HG02981 (cell line): Measurements from ENCODE around the gene MTFR2.

Source experiments
- ATAC-seq: cut with Tn5 transposase; IDR thresholded peaks from one replicate; pipeline ENCODE4 v1.9.1; 2021; ENCODE audit warnings: mild to moderate bottlenecking, moderate library complexity; ENCODE audit not compliant: unreplicated experiment

Gene MTFR2

DNA sequence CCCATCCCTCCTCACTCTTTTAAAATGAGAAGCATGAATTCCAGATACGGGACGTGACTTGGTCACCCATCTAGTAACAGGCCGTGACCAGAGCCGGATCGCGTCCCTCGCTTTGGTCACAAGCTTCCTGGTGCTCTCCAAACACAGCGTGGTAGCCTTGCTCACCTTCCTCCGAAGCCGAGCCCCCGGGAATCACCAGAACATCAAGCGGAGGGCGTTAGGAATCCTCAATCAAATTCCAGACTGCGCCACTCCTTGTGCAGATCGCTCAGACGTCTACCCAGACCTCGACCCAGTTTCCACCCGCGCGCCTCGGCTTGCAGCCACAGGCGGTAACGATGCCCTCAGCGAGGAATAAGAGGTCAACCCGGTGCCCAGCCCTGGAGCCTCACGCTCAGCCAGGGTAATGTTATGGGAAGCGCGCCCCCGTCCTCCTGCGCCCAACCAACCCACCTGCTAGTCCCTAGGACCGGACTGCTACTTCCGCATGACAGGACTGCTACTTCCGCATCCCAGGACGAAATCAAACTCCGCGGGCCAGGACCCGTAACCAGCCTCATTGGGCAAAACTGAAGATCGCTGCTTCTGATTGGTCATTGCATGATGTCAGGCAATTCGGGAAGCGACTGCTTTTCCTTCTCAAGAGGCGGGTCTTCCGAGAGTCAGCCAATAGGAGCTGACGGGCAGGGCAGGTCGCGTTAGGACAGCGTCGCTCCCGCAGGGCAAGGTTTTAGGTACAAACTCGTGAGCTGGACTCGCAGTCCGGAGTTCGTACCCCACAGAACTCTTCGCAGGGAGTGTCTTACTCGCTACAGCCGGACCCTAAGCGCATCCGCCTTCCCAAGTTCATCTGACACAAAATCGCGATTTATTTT is at the start of gene MTFR2:
TSS of gene MTFR2 (minus strand) at position 501 of the 875 bp plus-strand sequence. CDS start 1,212 bp downstream, outside the sequence.
- ATAC-seq = peak; percentile 98

DNA sequence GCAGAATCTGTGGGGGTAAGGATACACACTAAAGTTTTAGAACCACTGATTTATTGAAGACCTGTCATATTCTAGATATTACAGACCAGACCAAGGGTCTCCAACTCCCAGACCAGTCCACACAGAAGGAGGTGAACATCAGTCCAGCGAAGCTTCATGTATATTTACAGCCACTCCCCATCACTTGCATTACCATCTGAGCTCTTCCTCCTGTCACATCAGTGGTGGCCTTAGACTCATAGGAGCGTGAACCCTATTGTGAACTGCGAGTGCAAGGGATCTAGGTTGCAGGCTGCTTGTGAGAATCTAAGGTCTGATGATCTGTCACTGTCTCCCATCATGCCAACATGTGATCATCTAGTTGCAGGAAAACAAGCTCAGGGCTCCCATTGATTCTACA is 44.5 kb upstream of the MTFR2 start:
- no peak for ATAC-seq

DNA sequence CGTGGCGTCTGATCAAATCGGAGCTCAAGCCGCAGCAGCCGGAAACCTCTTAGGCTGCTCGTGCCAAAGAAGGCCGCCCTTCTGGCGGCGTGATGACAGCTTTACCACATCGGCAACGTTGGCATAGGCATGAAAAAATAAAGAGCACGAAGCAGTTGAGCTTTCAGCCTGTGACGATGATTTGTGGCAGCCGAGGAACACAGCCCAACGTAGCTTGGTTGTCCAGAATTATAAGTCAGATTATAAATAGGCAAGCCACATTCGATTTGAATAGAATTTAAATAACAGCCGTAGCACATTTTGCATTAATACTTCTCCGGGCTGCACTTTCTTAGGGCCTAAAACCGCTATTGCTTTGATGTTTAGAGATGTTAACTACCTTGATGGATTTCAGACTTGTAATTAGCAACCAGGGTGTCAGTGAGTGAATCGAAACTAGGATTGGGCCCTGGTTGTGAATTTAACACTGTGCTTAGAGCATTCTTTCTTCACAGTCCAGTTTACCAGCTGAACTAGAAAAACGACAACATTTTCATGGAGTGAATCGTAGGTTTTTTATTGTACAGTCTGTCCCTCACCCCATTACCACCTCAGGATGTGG is 40.4 kb upstream of the MTFR2 start:
- ATAC-seq = peak; percentile 25

DNA sequence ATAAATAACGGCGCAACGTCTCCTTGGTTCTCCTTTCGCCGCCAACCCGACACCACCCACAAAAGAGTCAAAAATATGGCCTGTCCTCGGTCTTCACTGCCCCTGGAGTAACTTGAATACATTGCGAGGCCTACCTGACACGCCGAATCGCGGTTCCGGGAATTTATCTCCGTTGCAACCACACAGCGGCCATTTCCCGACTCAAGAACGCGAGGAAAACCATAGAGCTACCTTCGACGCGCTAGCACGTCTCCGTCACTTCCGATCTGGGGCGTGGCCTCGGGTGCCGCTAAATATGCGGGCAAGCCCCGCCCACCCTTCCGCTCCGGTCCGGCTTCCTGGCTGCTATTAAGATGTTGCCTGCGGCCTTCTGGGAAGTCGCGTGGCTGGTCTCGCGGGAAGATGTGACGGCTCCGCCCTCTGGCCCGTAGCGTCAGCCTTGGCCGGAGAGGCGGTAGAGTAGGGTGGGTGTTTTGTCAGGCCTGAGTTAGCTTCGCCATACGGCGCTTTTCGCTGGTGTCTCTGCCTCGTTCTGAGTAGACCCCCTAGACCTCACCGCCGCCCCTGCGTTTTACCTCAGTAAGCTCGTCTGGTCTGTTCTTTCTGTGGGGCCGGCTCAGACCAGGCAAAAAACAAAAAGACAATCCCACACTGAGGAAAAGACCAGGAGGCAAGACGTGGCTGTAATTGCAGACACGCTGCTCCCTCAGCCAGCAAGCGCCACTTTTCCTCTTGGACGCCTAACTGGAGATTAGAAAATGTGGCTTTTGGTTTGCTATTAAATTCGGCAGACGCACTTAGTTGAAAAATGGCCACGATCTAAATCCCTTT is 39.7 kb upstream of the MTFR2 start, which contains the start of gene BCLAF1:
TSS of gene BCLAF1 (minus strand) at position 268 of the 831 bp plus-strand sequence. CDS start 9,980 bp downstream, outside the sequence.
- ATAC-seq = peak; percentile 83

DNA sequence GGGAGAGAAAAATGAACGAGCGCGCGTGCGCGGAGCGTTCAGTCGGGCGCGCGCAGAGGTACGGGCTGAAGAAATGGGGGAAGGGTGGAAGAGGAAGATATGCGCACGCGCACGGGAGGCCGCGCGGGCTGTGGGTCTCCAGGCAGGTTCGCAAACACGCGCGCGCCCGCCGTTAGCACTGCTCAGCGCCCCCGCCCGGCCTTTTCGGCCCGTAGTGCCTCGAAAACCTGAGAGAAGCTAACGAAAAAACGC is 39.1 kb upstream of the MTFR2 start:
- ATAC-seq = no peak

DNA sequence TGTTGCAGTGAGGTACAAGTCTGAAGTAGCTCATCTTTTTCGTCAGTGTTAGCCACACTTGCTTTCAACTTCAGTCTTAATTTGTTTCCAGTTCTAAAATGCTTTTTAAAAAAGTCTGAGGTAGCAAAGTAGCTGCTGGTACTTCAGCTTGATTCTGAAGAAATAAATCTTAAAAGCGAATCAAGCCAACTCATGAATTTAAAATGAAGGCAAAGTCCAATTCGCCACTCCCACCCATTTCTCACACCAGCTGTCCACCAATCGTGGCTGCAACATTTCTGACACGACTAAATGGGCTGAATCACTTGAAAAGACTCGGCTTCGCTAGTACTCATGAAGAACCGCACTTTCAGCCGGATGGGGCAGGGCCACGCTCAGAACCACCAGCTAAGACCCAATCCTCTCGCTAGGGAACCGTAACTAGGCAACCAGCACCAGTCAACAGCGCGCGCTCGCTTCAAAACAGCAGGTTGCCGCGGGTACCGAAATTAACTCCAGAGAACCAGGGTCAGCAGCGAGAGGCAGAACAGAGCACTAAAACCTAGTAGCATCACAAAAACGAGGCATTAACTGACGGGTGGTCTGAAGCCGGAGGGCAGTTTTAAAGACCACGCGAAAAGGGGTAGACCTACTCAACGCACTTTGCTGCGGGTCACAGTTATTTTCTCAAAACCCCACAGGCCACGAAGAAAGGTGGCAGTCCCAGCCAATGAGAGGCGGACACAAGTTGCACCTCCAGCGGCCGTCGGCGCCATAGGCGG is 38.6 kb upstream of the MTFR2 start:
- peak; percentile 40 for ATAC-seq

DNA sequence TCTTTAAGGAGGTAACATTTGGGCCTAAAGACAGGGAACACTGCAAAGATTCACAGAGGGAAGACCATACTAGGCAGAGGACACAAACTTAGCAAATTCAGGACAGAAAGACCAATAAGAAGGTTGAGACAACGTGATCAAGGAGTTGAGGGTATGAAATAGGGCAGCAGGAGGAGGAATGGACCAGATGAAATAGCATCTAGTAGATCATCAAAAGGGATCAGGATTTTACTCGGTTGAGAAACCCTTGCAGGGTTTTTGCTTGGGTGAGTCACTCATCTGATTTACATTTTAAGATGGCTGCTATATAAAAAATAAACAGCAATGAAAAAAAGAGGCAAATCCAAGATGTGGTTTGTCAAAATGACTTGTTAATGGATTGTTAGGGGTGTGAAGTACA is 34.8 kb upstream of the MTFR2 start:
- ATAC-seq = no peak

DNA sequence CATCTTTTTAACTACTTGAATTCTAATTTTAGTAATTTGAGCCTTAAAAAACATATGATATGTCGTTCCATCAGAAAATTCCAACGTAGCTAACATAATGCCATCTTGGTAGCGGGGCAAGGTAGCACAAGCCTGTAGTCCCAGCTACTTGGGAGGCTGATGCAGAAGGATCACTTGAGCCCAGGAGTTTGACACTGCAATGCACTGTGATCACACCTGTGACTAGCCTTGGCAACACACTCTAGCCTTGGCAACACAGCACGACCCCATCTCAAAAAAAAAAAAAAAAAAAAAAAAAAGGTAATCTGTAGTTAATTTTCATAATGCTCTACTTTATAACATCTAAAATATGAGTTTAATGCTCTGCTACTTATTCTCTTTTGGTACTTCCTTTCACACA is 32.8 kb upstream of the MTFR2 start:
- no peak for ATAC-seq

DNA sequence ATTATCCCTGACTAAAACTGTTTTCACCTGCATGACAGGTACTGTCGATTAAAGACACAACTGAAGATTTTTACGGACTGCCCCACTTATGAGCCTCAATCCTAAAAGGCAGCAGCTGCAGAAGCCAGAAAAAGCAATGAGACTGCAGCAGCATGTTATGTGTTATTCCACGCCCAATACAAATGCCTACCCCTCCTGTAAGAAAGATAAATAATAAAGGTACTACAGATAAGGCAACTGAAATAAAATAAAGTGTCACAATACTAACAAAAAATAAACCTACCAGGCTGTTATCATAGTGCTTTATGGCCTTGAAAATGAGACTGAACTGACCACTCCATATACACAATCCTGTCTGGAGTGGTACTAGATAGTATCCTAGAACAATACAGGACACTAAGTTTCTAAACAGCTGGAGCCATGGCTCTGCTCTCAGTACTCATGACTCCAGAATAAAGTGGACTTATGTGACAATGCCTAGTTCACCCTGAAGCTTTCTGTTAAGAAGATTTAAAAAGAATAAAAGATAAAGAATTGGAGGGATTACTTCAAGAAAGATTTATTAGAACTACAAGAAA is 30.0 kb upstream of the MTFR2 start:
- no peak for ATAC-seq

DNA sequence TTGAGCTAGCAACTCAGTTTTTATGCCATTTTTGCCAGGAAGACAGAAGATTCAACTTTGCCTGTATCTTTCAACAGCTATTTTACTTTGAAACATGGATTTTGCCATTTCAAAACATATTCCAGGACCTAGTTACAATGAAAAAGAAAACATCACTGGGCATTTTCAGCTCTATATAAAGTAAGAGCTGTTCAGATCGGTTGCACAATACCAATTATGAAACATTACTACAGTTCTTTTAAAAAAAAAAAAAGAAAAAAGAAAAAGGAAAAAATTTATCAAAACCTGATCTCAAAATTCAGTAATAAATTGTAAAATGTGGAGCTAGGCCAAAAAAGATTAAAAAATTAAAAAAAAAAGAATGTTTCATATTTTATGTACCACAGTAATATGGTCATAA is 24.0 kb upstream of the MTFR2 start:
- no peak for ATAC-seq

DNA sequence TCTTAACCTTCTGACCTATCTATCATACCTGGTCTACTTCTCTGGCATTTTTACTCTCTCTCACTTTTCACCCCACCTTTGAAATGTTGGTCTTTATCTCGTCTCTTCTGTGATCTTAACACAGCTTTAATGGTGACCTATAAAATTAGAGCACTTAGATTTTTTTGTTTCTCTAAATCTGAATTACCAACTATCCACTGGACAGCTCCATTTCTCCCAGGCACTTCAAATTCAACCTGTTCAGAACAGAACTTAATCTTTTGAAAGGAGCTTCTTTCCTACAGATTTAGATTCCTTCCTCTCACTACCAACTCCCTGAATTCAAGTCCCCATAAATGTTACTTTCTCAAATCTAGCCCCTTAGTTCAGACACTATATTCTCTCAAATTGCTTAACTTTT is 15.0 kb upstream of the MTFR2 start:
- ATAC-seq = no peak

DNA sequence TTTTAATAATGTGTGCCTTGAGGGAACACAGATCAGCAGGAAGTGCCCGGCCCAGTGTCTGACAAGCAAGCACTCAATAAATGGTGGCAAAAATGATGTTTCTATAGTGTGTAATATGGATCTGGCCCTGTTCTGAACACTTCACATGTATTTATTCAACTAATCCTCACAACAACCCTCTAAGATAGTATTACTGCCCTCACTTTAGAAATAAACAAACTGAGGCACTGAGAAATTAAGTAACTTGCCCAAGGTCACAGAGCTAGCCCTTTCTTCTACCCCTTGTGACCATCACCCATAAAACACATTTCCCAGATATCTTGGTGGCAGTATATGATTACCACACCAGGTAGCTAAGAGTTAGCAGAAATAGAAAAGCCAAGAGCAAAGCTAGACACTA is 12.8 kb upstream of the MTFR2 start:
- ATAC-seq = no peak

DNA sequence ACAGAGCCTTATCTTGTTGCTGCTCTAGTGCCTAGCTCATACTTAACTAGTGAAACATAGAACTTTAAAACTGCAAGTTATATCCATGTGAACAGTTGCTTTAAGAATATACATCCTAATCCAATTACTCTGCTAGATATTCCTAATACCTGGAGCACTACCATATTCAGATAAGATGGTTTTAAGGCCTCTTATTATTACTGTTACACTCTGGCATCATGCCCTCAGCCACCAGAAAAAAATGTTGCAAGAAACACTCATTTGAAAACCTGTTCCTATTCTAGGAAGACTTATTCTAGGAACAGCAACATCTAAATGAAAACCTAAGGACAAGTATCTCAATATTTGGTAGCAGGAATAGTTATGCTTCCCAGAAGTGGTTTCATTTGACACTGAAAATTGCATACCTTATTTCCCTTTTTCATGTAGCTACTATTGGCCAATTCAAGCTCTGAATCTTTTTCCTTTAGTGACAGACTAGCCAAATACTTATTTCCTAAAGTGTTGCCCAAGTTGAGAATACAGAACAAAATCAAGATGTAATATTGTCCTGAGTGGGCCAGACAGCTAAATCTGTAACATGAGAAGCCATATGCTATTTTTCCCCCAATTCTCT is 4.8 kb upstream of the MTFR2 start:
- ATAC-seq = no peak

DNA sequence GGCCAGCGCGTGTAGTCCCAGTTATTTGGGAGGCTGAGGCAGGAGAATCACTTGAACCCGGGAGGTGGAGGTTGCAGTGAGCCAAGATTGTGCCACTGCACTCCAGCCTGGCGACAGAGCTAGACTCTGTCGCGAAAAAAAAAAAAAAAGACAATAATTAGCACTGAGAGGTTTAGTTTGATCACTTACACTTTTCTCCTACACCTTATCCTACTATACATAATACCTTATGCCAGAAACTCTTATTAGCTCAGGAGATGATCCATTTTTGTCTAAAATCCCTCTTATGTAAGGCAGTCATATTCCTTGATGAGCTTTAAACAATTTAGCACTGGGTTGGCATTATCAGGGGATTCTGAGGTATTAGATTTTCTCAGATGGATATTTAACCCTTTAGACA is 3.6 kb upstream of the MTFR2 start:
- no peak for ATAC-seq

DNA sequence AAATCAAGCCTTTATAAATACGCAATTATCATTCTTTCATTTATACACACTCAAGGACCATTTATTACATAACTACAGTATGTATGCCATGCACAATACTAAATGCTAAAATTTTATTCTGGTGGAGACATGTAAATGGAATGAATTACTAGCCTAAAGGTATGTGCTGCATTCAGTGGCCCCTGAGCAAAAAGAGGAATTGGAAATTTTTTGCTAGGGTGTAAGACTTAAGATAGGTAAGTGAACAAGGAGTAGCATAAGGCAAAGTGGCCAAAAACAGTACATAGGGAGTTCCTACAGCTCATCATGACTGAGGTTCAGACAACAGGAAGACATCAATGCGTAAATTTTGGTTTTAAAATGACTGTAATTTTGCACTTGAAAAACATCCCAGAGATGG is 2.3 kb upstream of the MTFR2 start:
- no peak for ATAC-seq

DNA sequence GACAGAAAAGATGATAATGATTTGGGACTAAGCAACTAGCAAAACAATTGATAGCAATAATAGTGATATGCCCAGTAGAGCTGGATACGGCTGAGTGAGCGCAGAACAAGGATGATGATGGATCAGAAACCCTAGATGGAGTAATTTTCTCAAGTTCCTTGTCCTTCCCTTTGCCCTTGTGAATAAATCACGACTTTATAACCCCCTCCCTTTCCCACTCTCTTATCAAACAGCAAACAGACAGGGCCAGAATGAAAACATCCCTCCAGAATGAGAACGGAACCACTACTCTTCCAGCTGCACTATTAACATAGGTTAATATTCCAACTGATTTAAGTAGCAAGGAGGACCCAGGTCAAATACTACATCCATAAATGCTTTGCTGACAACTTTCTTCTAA is 1.3 kb upstream of the MTFR2 start:
- ATAC-seq = no peak

DNA sequence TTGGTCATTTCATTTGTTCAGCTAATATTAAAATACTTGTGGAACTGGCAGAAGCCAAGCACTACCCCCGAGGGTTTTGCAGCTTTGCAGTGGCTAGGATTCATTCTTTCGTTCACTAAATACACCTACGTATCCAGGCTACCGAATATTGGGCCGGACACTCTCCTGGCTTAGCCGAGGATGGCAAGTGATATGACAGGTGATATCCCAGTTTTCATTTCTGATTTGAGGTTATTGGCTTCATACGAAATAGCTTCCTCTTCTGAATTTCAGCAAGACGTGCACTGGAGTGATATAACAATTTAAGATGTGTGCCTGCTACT is 536 bp upstream of the MTFR2 start:
- ATAC-seq = peak; percentile 1

DNA sequence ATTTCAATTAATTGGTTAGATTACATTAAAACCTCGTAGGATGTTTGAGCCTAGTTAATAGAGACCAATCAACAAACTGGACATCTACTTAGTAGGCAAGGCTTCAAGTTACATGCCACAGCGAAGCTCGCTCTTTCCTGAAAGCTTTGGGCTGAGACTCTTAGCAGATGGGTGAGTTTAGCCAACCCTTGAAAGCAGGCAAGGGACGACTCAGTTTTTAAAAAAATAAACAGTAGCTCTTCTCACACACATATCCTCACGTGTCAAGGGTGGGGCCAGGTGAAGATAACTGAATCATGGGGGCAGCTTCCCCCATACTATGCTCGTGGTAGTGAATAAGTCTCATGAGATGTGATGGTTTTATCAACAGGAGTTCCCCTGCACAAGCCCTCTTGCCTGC is 775 bp downstream of the MTFR2 start:
- ATAC-seq = no peak

DNA sequence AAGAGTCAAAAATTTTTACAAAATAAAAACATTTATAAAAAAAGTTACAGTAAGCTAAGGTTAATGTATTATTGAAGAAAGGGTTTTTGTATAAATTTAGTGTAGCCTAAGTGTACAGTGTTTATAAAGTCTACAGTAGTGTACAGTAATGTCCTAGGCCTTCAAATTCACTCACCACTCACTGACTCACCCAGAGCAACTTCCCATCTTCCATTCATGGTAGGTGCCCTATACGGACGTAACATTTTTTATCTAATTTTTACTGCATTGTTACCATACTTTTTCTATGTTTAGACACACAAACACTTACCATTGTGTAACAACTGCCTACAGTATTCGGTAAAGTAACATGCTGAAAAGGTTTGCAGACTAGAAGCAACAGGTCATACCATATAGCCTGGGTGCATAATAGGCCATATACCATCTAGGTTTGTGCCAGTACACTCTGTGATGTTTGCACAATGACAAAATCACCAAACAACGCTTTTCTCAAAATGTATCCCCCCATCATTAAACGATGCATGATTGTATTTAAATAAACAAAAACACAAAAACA is 6.0 kb downstream of the MTFR2 start:
- no peak for ATAC-seq
